Stimulated activated naive B cell treated with anti-CD40 and anti-IgM and Interleukin-4, amounts not matched to agents 10 μg/mL and 1 μg/mL and 100 μg/mL, for 72 hours (primary cell): ENCODE data around the gene KMO.

ENCODE experiments used
- ATAC-seq, 2 donors: fragments of 150-1000 bp; cut with Tn5 transposase; replicated peaks; 2 replicates each; pipeline ENCODE4 v1.10.0; 2021; ENCODE audit warnings: moderate library complexity in 1 of 2
- DNase-seq: peaks from one replicate; pipeline ENCODE4 v3.0.0; 2021
- H3K27ac Mint-ChIP-seq: one replicate; pipeline ENCODE4 v1.8.0; 2022; ENCODE audit warnings: mild to moderate bottlenecking, mixed read lengths
- H3K27me3 Mint-ChIP-seq, 2 donors: one replicate each; pipeline ENCODE4 v1.8.0; 2022; ENCODE audit warnings: mixed read lengths in 2 of 2
- H3K36me3 Mint-ChIP-seq, 2 donors: one replicate each; pipeline ENCODE4 v1.8.0; 2022; ENCODE audit warnings: mixed read lengths in 2 of 2, mild to moderate bottlenecking in 1 of 2
- H3K4me1 Mint-ChIP-seq, 2 donors: one replicate each; pipeline ENCODE4 v1.8.0; 2022; ENCODE audit warnings: mixed read lengths in 2 of 2, mild to moderate bottlenecking in 1 of 2
- H3K4me3 Mint-ChIP-seq, 2 donors: one replicate each; pipeline ENCODE4 v1.8.0; 2022; ENCODE audit warnings: mild to moderate bottlenecking in 2 of 2, mixed read lengths in 2 of 2, moderate library complexity in 1 of 2
- H3K9me3 Mint-ChIP-seq, 2 donors: one replicate each; pipeline ENCODE4 v1.8.0; 2022; ENCODE audit warnings: mixed read lengths in 2 of 2, mild to moderate bottlenecking in 1 of 2

KMO gene

GRCh38 chr1:241555526-241555925 is 23.3 kb downstream of the KMO start:
- no peak overlapping the region for H3K27ac Mint-ChIP-seq
- no peak overlapping the region for H3K4me3 Mint-ChIP-seq
- peaks cover 19 to 47% of the 10 kb centered on the region in 2 donors for H3K4me1 Mint-ChIP-seq
- H3K27me3 Mint-ChIP-seq: no peaks in the 10 kb centered on the region
- peaks cover 2 to 4% of the 10 kb centered on the region in 2 donors for H3K9me3 Mint-ChIP-seq
- no peak for ATAC-seq
- peaks cover 49 to 62% of the 10 kb centered on the region in 2 donors for H3K36me3 Mint-ChIP-seq
- no peak for DNase-seq

GRCh38 chr1:241557031-241557430 is 24.9 kb downstream of the KMO start:
- Mint-ChIP-seq H3K36me3 (peaks cover 55 to 63% of the 10 kb centered on the region in 2 donors), H3K9me3 (peaks cover 2 to 4% of the 10 kb centered on the region in 2 donors), H3K27me3 (no peaks in the 10 kb centered on the region), H3K27ac (no peak overlapping the region), H3K4me3 (no peak overlapping the region), H3K4me1 (peaks cover 15 to 38% of the 10 kb centered on the region in 2 donors)
- DNase-seq: no peak
- ATAC-seq: no peak

GRCh38 chr1:241557551-241558193 is 25.5 kb downstream of the KMO start:
- Mint-ChIP-seq H3K27ac (no peak overlapping the region), H3K4me1 (peaks cover 16 to 33% of the 10 kb centered on the region in 2 donors), H3K9me3 (peaks cover 1 to 2% of the 10 kb centered on the region in 2 donors), H3K27me3 (no peaks in the 10 kb centered on the region), H3K36me3 (peaks cover 56 to 66% of the 10 kb centered on the region in 2 donors), H3K4me3 (no peak overlapping the region)
- no peak for ATAC-seq
- no peak for DNase-seq

GRCh38 chr1:241560146-241560848 is 28.1 kb downstream of the KMO start:
- peaks cover 58 to 65% of the 10 kb centered on the region in 2 donors for H3K36me3 Mint-ChIP-seq
- no peak overlapping the region for H3K27ac Mint-ChIP-seq
- H3K4me1 Mint-ChIP-seq: peaks cover 11 to 17% of the 10 kb centered on the region in 2 donors
- H3K27me3 Mint-ChIP-seq: no peaks in the 10 kb centered on the region
- DNase-seq (no peak), ATAC-seq (no peak)
- H3K9me3 Mint-ChIP-seq: no peaks in the 10 kb centered on the region
- H3K4me3 Mint-ChIP-seq: no peak overlapping the region

- no peaks in the 10 kb centered on the region for H3K27me3 Mint-ChIP-seq
These were observed 28.6 kb downstream of the KMO start for GRCh38 chr1:241560849-241561187.

GRCh38 chr1:241569848-241570247 is 37.7 kb downstream of the KMO start:
- Mint-ChIP-seq H3K9me3 (peaks cover 6 to 21% of the 10 kb centered on the region in 2 donors), H3K4me1 (peaks cover 14 to 33% of the 10 kb centered on the region in 2 donors), H3K4me3 (no peak overlapping the region), H3K27ac (no peak overlapping the region), H3K36me3 (peaks cover 56 to 65% of the 10 kb centered on the region in 2 donors), H3K27me3 (no peaks in the 10 kb centered on the region)
- no peak for DNase-seq
- ATAC-seq: no peak

More at GRCh38 chr1:241560849-241561187, 28.6 kb downstream of the KMO start:
- Mint-ChIP-seq H3K27ac (no peak overlapping the region), H3K9me3 (no peaks in the 10 kb centered on the region), H3K4me1 (peaks cover 11 to 17% of the 10 kb centered on the region in 2 donors), H3K4me3 (no peak overlapping the region), H3K36me3 (peaks cover 55 to 61% of the 10 kb centered on the region in 2 donors)
- ATAC-seq: no peak
- DNase-seq: no peak

GRCh38 chr1:241574154-241574553 is 42.0 kb downstream of the KMO start:
- Mint-ChIP-seq H3K9me3 (peaks cover 16 to 34% of the 10 kb centered on the region in 2 donors), H3K27ac (peak overlapping the region; percentile 56), H3K36me3 (peaks cover 85 to 92% of the 10 kb centered on the region in 2 donors), H3K27me3 (no peaks in the 10 kb centered on the region), H3K4me1 (peaks cover 26 to 50% of the 10 kb centered on the region in 2 donors), H3K4me3 (no peak overlapping the region)
- DNase-seq: no peak
- no peak for ATAC-seq

GRCh38 chr1:241579434-241579833 is 47.3 kb downstream of the KMO start:
- Mint-ChIP-seq H3K27me3 (no peaks in the 10 kb centered on the region), H3K9me3 (peaks cover 12 to 18% of the 10 kb centered on the region in 2 donors), H3K4me1 (peaks cover 28 to 49% of the 10 kb centered on the region in 2 donors), H3K36me3 (peaks cover 82 to 87% of the 10 kb centered on the region in 2 donors), H3K27ac (peak overlapping the region; percentile 37), H3K4me3 (no peak overlapping the region)
- DNase-seq: no peak
- ATAC-seq: peak; percentile 31 to 62

GRCh38 chr1:241582921-241583321 is 50.7 kb downstream of the KMO start:
- Mint-ChIP-seq H3K4me3 (no peak overlapping the region), H3K27me3 (no peaks in the 10 kb centered on the region), H3K9me3 (peaks cover 6 to 11% of the 10 kb centered on the region in 2 donors), H3K4me1 (peaks cover 24 to 39% of the 10 kb centered on the region in 2 donors), H3K27ac (peak overlapping the region; percentile 80), H3K36me3 (peaks cover 62 to 65% of the 10 kb centered on the region in 2 donors)
- no peak for ATAC-seq
- DNase-seq: no peak

- DNase-seq (no peak), ATAC-seq (no peak)
- Mint-ChIP-seq H3K4me1 (peaks cover 23 to 27% of the 10 kb centered on the region in 2 donors), H3K36me3 (peaks cover 40 to 62% of the 10 kb centered on the region in 2 donors), H3K9me3 (no peaks in the 10 kb centered on the region), H3K27ac (no peak overlapping the region), H3K27me3 (no peaks in the 10 kb centered on the region), H3K4me3 (no peak overlapping the region)
These were observed 54.8 kb downstream of the KMO start for GRCh38 chr1:241586905-241587512.

- Mint-ChIP-seq H3K36me3 (peaks cover 47 to 70% of the 10 kb centered on the region in 2 donors), H3K27ac (no peak overlapping the region), H3K4me3 (no peak overlapping the region), H3K9me3 (no peaks in the 10 kb centered on the region), H3K4me1 (peaks cover 25 to 35% of the 10 kb centered on the region in 2 donors), H3K27me3 (no peaks in the 10 kb centered on the region)
- ATAC-seq (no peak), DNase-seq (no peak)
These were observed 57.3 kb downstream of the KMO start for GRCh38 chr1:241589521-241589920.

GRCh38 chr1:241590719-241591118 is 58.5 kb downstream of the KMO start:
- Mint-ChIP-seq H3K9me3 (no peaks in the 10 kb centered on the region), H3K27ac (peak overlapping the region; percentile 92), H3K27me3 (no peaks in the 10 kb centered on the region), H3K4me1 (peaks cover 29 to 45% of the 10 kb centered on the region in 2 donors), H3K36me3 (peaks cover 57 to 79% of the 10 kb centered on the region in 2 donors), H3K4me3 (peak overlapping the region in 1 of 2 donors; percentile 27)
- ATAC-seq (no peak), DNase-seq (no peak)

- H3K36me3 Mint-ChIP-seq: peaks cover 59 to 83% of the 10 kb centered on the region in 2 donors
- peak overlapping the region; percentile 95 for H3K27ac Mint-ChIP-seq
- ATAC-seq (peak in 1 of 2 donors; percentile 17), DNase-seq (no peak)
- peaks cover 31 to 49% of the 10 kb centered on the region in 2 donors for H3K4me1 Mint-ChIP-seq
- no peaks in the 10 kb centered on the region for H3K9me3 Mint-ChIP-seq
- no peaks in the 10 kb centered on the region for H3K27me3 Mint-ChIP-seq
- H3K4me3 Mint-ChIP-seq: no peak overlapping the region
These were observed 59.1 kb downstream of the KMO start for GRCh38 chr1:241591317-241591716.

GRCh38 chr1:241591736-241592135 is 59.6 kb downstream of the KMO start:
- Mint-ChIP-seq H3K4me1 (peaks cover 32 to 53% of the 10 kb centered on the region in 2 donors), H3K27me3 (no peaks in the 10 kb centered on the region), H3K36me3 (peaks cover 57 to 83% of the 10 kb centered on the region in 2 donors), H3K27ac (peak overlapping the region; percentile 95), H3K9me3 (no peaks in the 10 kb centered on the region), H3K4me3 (peak overlapping the region in 1 of 2 donors; percentile 46)
- ATAC-seq: no peak
- no peak for DNase-seq
